HCT116 (cell line): ENCODE measurements around the gene CFAP77. TPM values are rescaled to one million over a fixed set of nuclear protein-coding genes. Genes with fewer than 3 reads are reported as not detected.

ENCODE experiments used
- ATAC-seq: fragments of 200-7000 bp; cut with Tn5 transposase; 2 replicates; pipeline ENCODE4 v1.9.1; 2020; ENCODE audit warnings: mild to moderate bottlenecking, moderate library complexity
- BruUV-seq: library from RNA; stranded (reverse); fragments of 400-500 nt; replicated peaks from 2 replicates; lab custom pipeline; 2021; lab: Mats Ljungman, UMichigan
- CTCF ChIA-PET: fragments of 300-600 bp; sonication (Branson Sonifier 250); formaldehyde crosslinking; loops from one replicate; lab custom pipeline; 2021; ENCODE audit warnings: antibody characterized with exemption; lab: Charles Lee
- POLR2A ChIA-PET: fragments of 300-600, 350-600 bp; sonication (Branson Sonifier 250); formaldehyde crosslinking; loops from one replicate; lab custom pipeline; 2021; ENCODE audit warnings: antibody characterized with exemption; lab: Charles Lee
- RAD21 ChIA-PET, 2 experiments: fragments of 300-600 bp; sonication (Branson Sonifier 250); formaldehyde crosslinking; loops; one replicate each; lab custom pipeline; 2023; ENCODE audit warnings: low total read pairs in 2 of 2; ENCODE audit not compliant: uncharacterized antibody in 2 of 2, unreplicated experiment in 2 of 2, low non-redundant PET in 1 of 2; lab: Charles Lee
- DNase-seq: peaks from one replicate; pipeline ENCODE4 v3.0.0-alpha.2; 2010; ENCODE audit warnings: low read depth, low spot score
- H2AFZ ChIP-seq: fragments of 200-600 bp; shearing (Covaris generic), sonication (generic); 2 replicates; pipeline ENCODE4 v1.6.1; 2017; ENCODE audit warnings: low read depth, mixed run types, mixed read lengths, antibody characterized with exemption, low read length; ENCODE audit not compliant: poor library complexity, severe bottlenecking
- H3K27ac ChIP-seq: 2 replicates; pipeline ENCODE4 v1.5.1; 2012; ENCODE audit warnings: low read depth, low read length
- H3K27me3 ChIP-seq: fragments of 200-600 bp; sonication (generic); 2 replicates; pipeline ENCODE4 v1.6.1; 2016; ENCODE audit warnings: mixed run types, low read length, mixed read lengths; ENCODE audit not compliant: insufficient read depth
- H3K36me3 ChIP-seq, 2 experiments: fragments of 200-500 bp in 1 of 2; fragments of 200-600 bp in 1 of 2; sonication (Bioruptor generic) in 1 of 2; sonication (generic) in 1 of 2; 2 replicates each; pipeline versions ENCODE4 v1.5.1 to v1.6.1; 2014 to 2016; ENCODE audit warnings: low read length in 2 of 2, inconsistent platforms in 1 of 2, mixed read lengths in 1 of 2, mixed run types in 1 of 2; ENCODE audit not compliant: insufficient read depth in 2 of 2, control insufficient read depth in 1 of 2
- H3K4me1 ChIP-seq, 2 experiments: fragments of 200-600 bp in 1 of 2; sonication (generic) in 1 of 2; 2 replicates each; pipeline versions ENCODE4 v1.5.1 to v1.6.1; 2012 to 2017; ENCODE audit warnings: low read length in 2 of 2, inconsistent platforms in 1 of 2, mild to moderate bottlenecking in 1 of 2, mixed read lengths in 1 of 2, mixed run types in 1 of 2, moderate library complexity in 1 of 2; ENCODE audit not compliant: insufficient read depth in 2 of 2, control insufficient read depth in 1 of 2
- H3K4me2 ChIP-seq: fragments of 200-600 bp; sonication (generic); 2 replicates; pipeline ENCODE4 v1.6.1; 2017; ENCODE audit warnings: mixed run types, low read length, mixed read lengths
- H3K4me3 ChIP-seq, 2 experiments: fragments of 200-600 bp in 1 of 2; sonication (generic) in 1 of 2; replicated peaks in 1 of 2; 2 replicates each; pipeline ENCODE4 v1.5.1; 2011 to 2016; ENCODE audit warnings: low read length in 2 of 2, control low read depth in 1 of 2, low read depth in 1 of 2, mild to moderate bottlenecking in 1 of 2, mixed read lengths in 1 of 2, mixed run types in 1 of 2
- H3K79me2 ChIP-seq: fragments of 200-600 bp; sonication (generic); 2 replicates; pipeline ENCODE4 v1.6.1; 2017; ENCODE audit warnings: mild to moderate bottlenecking, mixed run types, low read length, moderate library complexity, mixed read lengths; ENCODE audit not compliant: insufficient read depth
- H3K9ac ChIP-seq: fragments of 200-600 bp; sonication (generic); 2 replicates; pipeline ENCODE4 v1.6.1; 2016; ENCODE audit warnings: low read length, mixed read lengths
- H3K9me2 ChIP-seq: fragments of 200-600 bp; sonication (generic), shearing (Covaris generic); 2 replicates; pipeline ENCODE4 v1.6.1; 2017; ENCODE audit warnings: mixed run types, mild to moderate bottlenecking, moderate library complexity; ENCODE audit not compliant: insufficient read depth
- H3K9me3 ChIP-seq, 2 experiments: fragments of 200-500 bp in 1 of 2; fragments of 200-600 bp in 1 of 2; sonication (Bioruptor generic) in 1 of 2; sonication (generic) in 1 of 2; 2 replicates each; pipeline ENCODE4 v1.6.1; 2014 to 2017; ENCODE audit warnings: low read length in 2 of 2, mixed read lengths in 2 of 2, inconsistent platforms in 1 of 2, low read depth in 1 of 2, mild to moderate bottlenecking in 1 of 2, mixed run types in 1 of 2, moderate library complexity in 1 of 2; ENCODE audit not compliant: control insufficient read depth in 1 of 2, insufficient read depth in 1 of 2
- H4K20me1 ChIP-seq: fragments of 200-600 bp; sonication (generic), shearing (Covaris generic); 2 replicates; pipeline ENCODE4 v1.6.1; 2017; ENCODE audit warnings: mixed run types, mild to moderate bottlenecking, moderate library complexity; ENCODE audit not compliant: insufficient read depth
- CBX3 ChIP-seq: IDR thresholded peaks from 2 replicates; pipeline ENCODE4 v1.6.1; 2012; ENCODE audit warnings: low read depth
- EGR1 ChIP-seq: IDR thresholded peaks from 2 replicates; pipeline ENCODE4 v1.6.1; 2012; ENCODE audit warnings: low read depth
- SIN3A ChIP-seq: IDR thresholded peaks from 2 replicates; pipeline ENCODE4 v1.6.1; 2012; ENCODE audit warnings: low read depth
- SP1 ChIP-seq: IDR thresholded peaks from 2 replicates; pipeline ENCODE4 v1.6.1; 2012; ENCODE audit warnings: low read depth
- ZFX ChIP-seq: fragments of 450-650 bp; IDR thresholded peaks from 2 replicates; pipeline ENCODE4 v1.6.1; 2017
- intact Hi-C: fragments of 100-400 bp; cut with micrococcal nuclease; formaldehyde crosslinking; loops from 2 replicates; pipeline ENCODE4 v1.10.0; 2022
- total RNA-seq: library from RNA; stranded (reverse); gene quantifications from one replicate; pipeline ENCODE4 v1.2.1, GENCODE V29; 2021; ENCODE audit not compliant: unreplicated experiment
- TF ChIP-seq, protein P1 (sequence below), 3 experiments: fragments of 200-600 bp in 1 of 3; sonication (generic) in 1 of 3; IDR thresholded peaks in 2 of 3; conservative IDR thresholded peaks in 1 of 3; 2 replicates each; pipeline ENCODE4 v1.5.1; 2012 to 2017; ENCODE audit warnings: low read depth in 2 of 3, low read length in 2 of 3, antibody characterized with exemption in 1 of 3, borderline replicate concordance in 1 of 3, control low read depth in 1 of 3, mild to moderate bottlenecking in 1 of 3, mixed read lengths in 1 of 3, mixed run types in 1 of 3, moderate library complexity in 1 of 3; ENCODE audit not compliant: insufficient read depth in 1 of 3
- TF ChIP-seq, protein P2 (sequence below): IDR thresholded peaks from 2 replicates; pipeline ENCODE4 v1.6.1; 2012
- TF ChIP-seq, protein P3 (sequence below): IDR thresholded peaks from 2 replicates; pipeline ENCODE4 v1.6.1; 2012

Gene CFAP77
- total RNA-seq, 1 experiment from 2014 or later, result 0.98 TPM

DNA sequence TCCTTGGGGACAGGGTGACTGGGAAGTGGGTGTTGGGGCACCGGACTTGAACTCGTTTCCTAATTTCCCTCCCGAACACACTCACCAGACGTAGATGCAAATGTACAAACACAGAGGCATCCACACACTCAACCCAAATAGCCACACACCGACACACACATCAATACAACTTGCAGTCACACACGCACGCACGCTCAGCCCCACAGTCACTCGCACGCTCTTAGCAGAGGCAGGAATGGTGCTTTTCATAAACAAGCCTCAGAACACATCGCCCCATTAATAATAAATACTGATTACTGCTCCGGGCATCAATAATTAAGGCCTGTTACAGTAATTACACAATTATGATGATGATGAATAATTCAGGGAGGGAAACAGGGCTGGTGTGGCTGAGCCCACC, 178.1 kb downstream of the CFAP77 start:
- DNase-seq, result no peak

More for the DNA sequence above, 178.1 kb downstream of the CFAP77 start:
- TF ChIP-seq CBX3 (no peak), SP1 (no peak), SIN3A (no peak), EGR1 (no peak), ZFX (no peak)
- TF ChIP-seq, protein P1, sequence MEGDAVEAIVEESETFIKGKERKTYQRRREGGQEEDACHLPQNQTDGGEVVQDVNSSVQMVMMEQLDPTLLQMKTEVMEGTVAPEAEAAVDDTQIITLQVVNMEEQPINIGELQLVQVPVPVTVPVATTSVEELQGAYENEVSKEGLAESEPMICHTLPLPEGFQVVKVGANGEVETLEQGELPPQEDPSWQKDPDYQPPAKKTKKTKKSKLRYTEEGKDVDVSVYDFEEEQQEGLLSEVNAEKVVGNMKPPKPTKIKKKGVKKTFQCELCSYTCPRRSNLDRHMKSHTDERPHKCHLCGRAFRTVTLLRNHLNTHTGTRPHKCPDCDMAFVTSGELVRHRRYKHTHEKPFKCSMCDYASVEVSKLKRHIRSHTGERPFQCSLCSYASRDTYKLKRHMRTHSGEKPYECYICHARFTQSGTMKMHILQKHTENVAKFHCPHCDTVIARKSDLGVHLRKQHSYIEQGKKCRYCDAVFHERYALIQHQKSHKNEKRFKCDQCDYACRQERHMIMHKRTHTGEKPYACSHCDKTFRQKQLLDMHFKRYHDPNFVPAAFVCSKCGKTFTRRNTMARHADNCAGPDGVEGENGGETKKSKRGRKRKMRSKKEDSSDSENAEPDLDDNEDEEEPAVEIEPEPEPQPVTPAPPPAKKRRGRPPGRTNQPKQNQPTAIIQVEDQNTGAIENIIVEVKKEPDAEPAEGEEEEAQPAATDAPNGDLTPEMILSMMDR (IDR thresholded peaks at IDR 0.05 in 2 of 3, conservative IDR thresholded peaks at IDR 0.05 in 1 of 3; ENCODE audit: borderline replicate concordance in 1 of 3, insufficient read depth in 1 of 3, low read depth in 2 of 3, low read length in 2 of 3), result no peak
- TF ChIP-seq, protein P2, sequence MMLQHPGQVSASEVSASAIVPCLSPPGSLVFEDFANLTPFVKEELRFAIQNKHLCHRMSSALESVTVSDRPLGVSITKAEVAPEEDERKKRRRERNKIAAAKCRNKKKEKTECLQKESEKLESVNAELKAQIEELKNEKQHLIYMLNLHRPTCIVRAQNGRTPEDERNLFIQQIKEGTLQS, result no peak
- TF ChIP-seq, protein P3, sequence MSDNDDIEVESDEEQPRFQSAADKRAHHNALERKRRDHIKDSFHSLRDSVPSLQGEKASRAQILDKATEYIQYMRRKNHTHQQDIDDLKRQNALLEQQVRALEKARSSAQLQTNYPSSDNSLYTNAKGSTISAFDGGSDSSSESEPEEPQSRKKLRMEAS, result no peak
- TF ChIP-seq, all 23 proteins: peak for 0
- Histone ChIP-seq H3K9me3 (no peaks in the 10 kb centered on the region), H2AFZ (no peak overlapping the region), H3K27me3 (no peaks in the 10 kb centered on the region), H3K36me3 (no peaks in the 10 kb centered on the region), H3K9me2 (no peaks in the 10 kb centered on the region), H3K27ac (no peak overlapping the region), H3K9ac (no peak overlapping the region), H3K79me2 (no peaks in the 10 kb centered on the region), H4K20me1 (no peaks in the 10 kb centered on the region), H3K4me1 (peaks cover 0 to 9% of the 10 kb centered on the region in 2 experiments; a peak in 2 of 4 replicates), H3K4me3 (no peak overlapping the region), H3K4me2 (no peak overlapping the region)
- ChIA-PET CTCF (no interaction called here), POLR2A (no interaction called here), RAD21 (no interaction called here)
- no peak for ATAC-seq
- intact Hi-C loops, result no loop called here
- BruUV-seq, result no TSS peak
